ENCODE data around the gene FAM209B. TPM values are rescaled to one million over a fixed set of nuclear protein-coding genes. Genes with fewer than 3 reads are reported as not detected.
"Not testable (repeated sequence)": the region's sequence is repeated elsewhere in the genome, so short reads cannot be mapped to it uniquely, and the experiment has no call there.

FAM209B gene
- total and polyA plus RNA-seq, 2 donors (not counting 1 experiment from before 2014, with no cell fraction given): 1.9 to 2.0 TPM

DNA sequence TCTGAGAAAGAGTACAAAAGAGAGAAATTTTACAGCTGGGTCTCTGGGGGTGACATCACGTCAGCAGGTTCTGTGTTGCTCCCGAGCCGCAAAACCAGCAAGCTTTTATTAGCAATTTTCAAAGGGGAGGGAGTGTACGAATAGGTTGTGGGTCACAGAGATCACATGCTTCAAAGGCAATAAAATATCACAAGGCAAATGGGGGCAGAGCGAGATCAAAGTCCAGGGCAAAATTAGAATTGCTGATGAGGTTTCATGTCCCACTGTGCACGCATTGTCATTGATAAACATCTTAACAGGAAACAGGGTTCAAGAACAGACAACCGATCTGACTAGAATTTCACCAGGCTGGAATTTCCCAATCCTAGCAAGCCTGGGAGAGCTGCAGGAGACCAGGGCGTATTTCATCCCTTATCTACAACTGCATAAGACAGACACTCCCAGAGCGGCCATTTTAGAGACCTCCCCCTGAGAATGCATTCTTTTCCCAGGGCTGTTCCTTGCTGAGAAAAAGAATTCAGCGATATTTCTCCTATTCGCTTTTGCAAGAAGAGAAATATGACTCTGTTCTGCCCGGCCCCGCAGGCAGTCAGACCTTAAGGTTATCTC lies 12.2 kb upstream of the FAM209B start:
- peaks cover 12% of the 10 kb centered on the region for H3K9me3 Mint-ChIP-seq (ENCODE audit: insufficient read depth)
- H3K27ac Mint-ChIP-seq; H3K27me3 ChIP-seq (replicated peaks in 1 of 4; ENCODE audit: control extremely low read depth in 1 of 4, control insufficient read depth in 3 of 4, insufficient read depth in 4 of 4, low read length in 3 of 4); POLR2A ChIA-PET; CTCF ChIA-PET; H3K4me2 ChIP-seq (replicated peaks; ENCODE audit: low read depth, low read length, poor library complexity, severe bottlenecking); H4K20me1 ChIP-seq (ENCODE audit: control insufficient read depth, insufficient read depth, low read length, poor library complexity, severe bottlenecking); H3K9ac ChIP-seq (ENCODE audit: low read length); H3K4me1 Mint-ChIP-seq; intact Hi-C loops (cut with micrococcal nuclease); H3K27me3 Mint-ChIP-seq; ATAC-seq (ENCODE audit: low read depth); H3K79me2 ChIP-seq (ENCODE audit: control insufficient read depth, insufficient read depth, low read length); H3K4me3 ChIP-seq (ENCODE audit: control extremely low read depth in 1 of 5, extremely low read depth in 1 of 5, insufficient read depth in 1 of 5, low read depth in 2 of 5, low read length in 4 of 5); H3K4me1 ChIP-seq (ENCODE audit: control insufficient read depth in 2 of 2, insufficient read depth in 2 of 2, low read length in 2 of 2); H3K27ac ChIP-seq (ENCODE audit: low read length in 2 of 2); H3K4me3 Mint-ChIP-seq; DNase-seq; H2AFZ ChIP-seq (ENCODE audit: insufficient read depth, low read depth, low read length, poor library complexity, severe bottlenecking): not testable (repeated sequence)
- H3K36me3 ChIP-seq (replicated peaks in 1 of 2; ENCODE audit: control extremely low read depth in 1 of 2, control insufficient read depth in 1 of 2, extremely low read depth in 1 of 2, insufficient read depth in 2 of 2, low read length in 1 of 2): peaks cover 12 to 40% of the 10 kb centered on the region in 2 experiments
- WGBS (ENCODE audit: insufficient coverage): 94% methylated on average over 8 of the region's 13 CpGs
- peaks cover 1 to 65% (median 29%) of the 10 kb centered on the region in 3 donors for H3K9me3 ChIP-seq (ENCODE audit: control extremely low read depth in 1 of 3, control insufficient read depth in 2 of 3, insufficient read depth in 1 of 3, low read length in 2 of 3)

DNA sequence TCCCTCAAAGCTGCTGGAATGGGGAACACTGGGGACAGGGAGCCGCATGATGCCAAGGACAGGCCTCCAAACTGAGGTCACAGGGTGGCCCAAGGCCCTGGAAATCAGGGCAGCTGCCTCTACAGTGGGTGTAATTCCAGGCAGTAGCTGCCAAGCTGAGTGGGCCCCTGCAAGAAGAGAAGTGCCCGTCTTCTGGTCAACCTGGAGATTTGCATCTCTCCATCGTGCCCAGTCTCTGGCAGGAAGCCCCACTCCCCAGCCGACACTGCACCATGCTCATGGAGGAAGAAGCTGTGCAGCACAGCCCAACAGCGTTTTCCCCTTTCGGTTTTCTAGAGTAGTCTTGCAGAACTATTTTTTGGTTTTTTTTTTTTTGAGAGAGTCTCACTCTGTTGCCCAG lies 10.7 kb upstream of the FAM209B start:
- Histone ChIP-seq H3K4me2 (replicated peaks; ENCODE audit: low read depth, low read length, poor library complexity, severe bottlenecking) (no peak overlapping the region), H3K27me3 (replicated peaks in 1 of 4; ENCODE audit: control extremely low read depth in 1 of 4, control insufficient read depth in 3 of 4, insufficient read depth in 4 of 4, low read length in 3 of 4) (no peaks in the 10 kb centered on the region), H3K36me3 (replicated peaks in 1 of 2; ENCODE audit: control extremely low read depth in 1 of 2, control insufficient read depth in 1 of 2, extremely low read depth in 1 of 2, insufficient read depth in 2 of 2, low read length in 1 of 2) (peaks cover 12 to 33% of the 10 kb centered on the region in 2 experiments), H3K27ac (ENCODE audit: low read length in 2 of 2) (no peak overlapping the region), H3K4me1 (ENCODE audit: control insufficient read depth in 2 of 2, insufficient read depth in 2 of 2, low read length in 2 of 2) (no peaks in the 10 kb centered on the region), H2AFZ (ENCODE audit: insufficient read depth, low read depth, low read length, poor library complexity, severe bottlenecking) (no peak overlapping the region), H3K9me3 (ENCODE audit: control extremely low read depth in 1 of 3, control insufficient read depth in 2 of 3, insufficient read depth in 1 of 3, low read length in 2 of 3) (peaks cover 1 to 62% (median 29%) of the 10 kb centered on the region in 3 donors), H3K9ac (ENCODE audit: low read length) (no peak overlapping the region), H3K79me2 (ENCODE audit: control insufficient read depth, insufficient read depth, low read length) (no peaks in the 10 kb centered on the region), H3K4me3 (ENCODE audit: control extremely low read depth in 1 of 5, extremely low read depth in 1 of 5, insufficient read depth in 1 of 5, low read depth in 2 of 5, low read length in 4 of 5) (no peak overlapping the region), H4K20me1 (ENCODE audit: control insufficient read depth, insufficient read depth, low read length, poor library complexity, severe bottlenecking) (no peaks in the 10 kb centered on the region)
- Mint-ChIP-seq H3K9me3 (ENCODE audit: insufficient read depth) (peaks cover 12% of the 10 kb centered on the region), H3K4me3 (no peak overlapping the region), H3K27ac (no peak overlapping the region), H3K27me3 (no peaks in the 10 kb centered on the region), H3K4me1 (no peaks in the 10 kb centered on the region)
- intact Hi-C loops (cut with micrococcal nuclease): no loop called here
- DNase-seq (no peak), ATAC-seq (ENCODE audit: low read depth) (no peak)
- TF ChIP-seq EZH2 (IDR thresholded peaks at IDR 0.05; ENCODE audit: borderline replicate concordance, insufficient read depth, low read depth, low read length, poor library complexity, severe bottlenecking): no peak
- TF ChIP-seq, protein P1, sequence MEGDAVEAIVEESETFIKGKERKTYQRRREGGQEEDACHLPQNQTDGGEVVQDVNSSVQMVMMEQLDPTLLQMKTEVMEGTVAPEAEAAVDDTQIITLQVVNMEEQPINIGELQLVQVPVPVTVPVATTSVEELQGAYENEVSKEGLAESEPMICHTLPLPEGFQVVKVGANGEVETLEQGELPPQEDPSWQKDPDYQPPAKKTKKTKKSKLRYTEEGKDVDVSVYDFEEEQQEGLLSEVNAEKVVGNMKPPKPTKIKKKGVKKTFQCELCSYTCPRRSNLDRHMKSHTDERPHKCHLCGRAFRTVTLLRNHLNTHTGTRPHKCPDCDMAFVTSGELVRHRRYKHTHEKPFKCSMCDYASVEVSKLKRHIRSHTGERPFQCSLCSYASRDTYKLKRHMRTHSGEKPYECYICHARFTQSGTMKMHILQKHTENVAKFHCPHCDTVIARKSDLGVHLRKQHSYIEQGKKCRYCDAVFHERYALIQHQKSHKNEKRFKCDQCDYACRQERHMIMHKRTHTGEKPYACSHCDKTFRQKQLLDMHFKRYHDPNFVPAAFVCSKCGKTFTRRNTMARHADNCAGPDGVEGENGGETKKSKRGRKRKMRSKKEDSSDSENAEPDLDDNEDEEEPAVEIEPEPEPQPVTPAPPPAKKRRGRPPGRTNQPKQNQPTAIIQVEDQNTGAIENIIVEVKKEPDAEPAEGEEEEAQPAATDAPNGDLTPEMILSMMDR (IDR thresholded peaks at IDR 0.05): no peak
- ChIA-PET CTCF (no interaction called here), POLR2A (no interaction called here)
- 50% methylated on average over 4 of the region's 6 CpGs for whole genome bisulfite sequencing (ENCODE audit: insufficient coverage)

DNA sequence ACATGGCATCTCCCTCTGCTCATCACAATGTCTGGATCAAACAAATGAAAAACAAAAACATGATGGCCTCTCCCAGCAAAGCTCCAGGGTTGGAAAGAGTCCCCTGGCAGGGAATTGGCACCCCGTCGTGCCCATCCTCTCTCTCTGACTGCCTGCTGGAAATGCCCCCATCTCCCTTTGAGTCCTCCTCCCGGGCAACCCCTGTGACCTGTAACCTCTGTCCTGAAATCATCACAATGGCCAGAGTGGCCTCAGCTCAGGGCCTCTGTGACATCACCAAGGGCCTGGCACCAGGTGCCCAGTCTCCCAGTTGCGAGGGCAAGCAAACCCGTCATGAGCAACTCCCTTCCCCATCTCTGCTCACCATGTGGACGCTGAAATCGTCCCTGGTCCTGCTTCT lies 8.6 kb upstream of the FAM209B start, which contains the start of gene FAM209A:
Gene FAM209A (plus strand): TSS at position 301 of the 400 bp plus-strand sequence. CDS start 65 bp downstream, at position 366.
- peaks cover 12% of the 10 kb centered on the region for H3K9me3 Mint-ChIP-seq (ENCODE audit: insufficient read depth)
- H2AFZ ChIP-seq (ENCODE audit: insufficient read depth, low read depth, low read length, poor library complexity, severe bottlenecking); CTCF ChIA-PET; H4K20me1 ChIP-seq (ENCODE audit: control insufficient read depth, insufficient read depth, low read length, poor library complexity, severe bottlenecking); H3K4me1 Mint-ChIP-seq; H3K79me2 ChIP-seq (ENCODE audit: control insufficient read depth, insufficient read depth, low read length); intact Hi-C loops (cut with micrococcal nuclease); H3K4me3 ChIP-seq (ENCODE audit: control extremely low read depth in 1 of 5, extremely low read depth in 1 of 5, insufficient read depth in 1 of 5, low read depth in 2 of 5, low read length in 4 of 5); POLR2A ChIA-PET; H3K27ac Mint-ChIP-seq; H3K4me3 Mint-ChIP-seq; H3K4me2 ChIP-seq (replicated peaks; ENCODE audit: low read depth, low read length, poor library complexity, severe bottlenecking); H3K4me1 ChIP-seq (ENCODE audit: control insufficient read depth in 2 of 2, insufficient read depth in 2 of 2, low read length in 2 of 2); DNase-seq; H3K27me3 Mint-ChIP-seq; H3K27me3 ChIP-seq (replicated peaks in 1 of 4; ENCODE audit: control extremely low read depth in 1 of 4, control insufficient read depth in 3 of 4, insufficient read depth in 4 of 4, low read length in 3 of 4); H3K9ac ChIP-seq (ENCODE audit: low read length); ATAC-seq (ENCODE audit: low read depth); H3K27ac ChIP-seq (ENCODE audit: low read length in 2 of 2): not testable (repeated sequence)
- Histone ChIP-seq H3K36me3 (replicated peaks in 1 of 2; ENCODE audit: control extremely low read depth in 1 of 2, control insufficient read depth in 1 of 2, extremely low read depth in 1 of 2, insufficient read depth in 2 of 2, low read length in 1 of 2) (peaks cover 4 to 12% of the 10 kb centered on the region in 2 experiments), H3K9me3 (ENCODE audit: control extremely low read depth in 1 of 3, control insufficient read depth in 2 of 3, insufficient read depth in 1 of 3, low read length in 2 of 3) (peaks cover 1 to 43% (median 25%) of the 10 kb centered on the region in 3 donors)
- WGBS (ENCODE audit: insufficient coverage): 90% methylated on average over 3 of the region's 7 CpGs

All from B cell (primary cell).